NB4 (cell line): ENCODE data around the gene DNAJC27.

Experiments used
- MAX ChIP-seq: IDR thresholded peaks from 2 replicates; pipeline ENCODE4 v1.6.1; 2011; ENCODE audit warnings: low read depth, low read length
- MYC ChIP-seq: IDR thresholded peaks from 2 replicates; pipeline ENCODE4 v1.6.1; 2011; ENCODE audit warnings: low read depth, low read length
- POLR2A ChIP-seq: IDR thresholded peaks from 2 replicates; pipeline ENCODE4 v1.6.1; 2011; ENCODE audit warnings: mild to moderate bottlenecking; ENCODE audit not compliant: insufficient read length; ENCODE audit errors: extremely low read depth
- TF ChIP-seq, protein P1 (sequence below): IDR thresholded peaks from one replicate; pipeline ENCODE4 v1.5.1; 2012; ENCODE audit warnings: low read depth, low read length

DNA sequence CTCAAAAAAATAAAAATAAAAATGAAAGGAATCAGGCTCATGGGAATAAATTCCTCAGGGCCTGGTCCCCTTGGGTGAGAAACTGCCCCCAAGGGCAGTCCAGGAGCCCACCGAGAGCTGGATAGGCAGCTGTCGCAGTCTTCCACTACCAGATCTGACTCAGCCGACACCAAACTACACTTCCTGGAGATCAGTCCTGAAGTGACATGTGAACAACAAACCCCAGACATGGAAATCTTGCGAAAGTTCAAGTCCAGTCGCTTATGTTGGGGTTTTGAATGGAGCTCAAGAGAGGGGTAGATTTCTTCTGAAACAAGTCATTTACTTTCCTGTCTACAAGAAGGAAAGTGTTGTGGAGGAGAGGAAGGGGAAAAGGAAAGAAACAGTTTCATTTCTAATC lies 64.6 kb downstream of the DNAJC27 start:
- TF ChIP-seq, protein P1, sequence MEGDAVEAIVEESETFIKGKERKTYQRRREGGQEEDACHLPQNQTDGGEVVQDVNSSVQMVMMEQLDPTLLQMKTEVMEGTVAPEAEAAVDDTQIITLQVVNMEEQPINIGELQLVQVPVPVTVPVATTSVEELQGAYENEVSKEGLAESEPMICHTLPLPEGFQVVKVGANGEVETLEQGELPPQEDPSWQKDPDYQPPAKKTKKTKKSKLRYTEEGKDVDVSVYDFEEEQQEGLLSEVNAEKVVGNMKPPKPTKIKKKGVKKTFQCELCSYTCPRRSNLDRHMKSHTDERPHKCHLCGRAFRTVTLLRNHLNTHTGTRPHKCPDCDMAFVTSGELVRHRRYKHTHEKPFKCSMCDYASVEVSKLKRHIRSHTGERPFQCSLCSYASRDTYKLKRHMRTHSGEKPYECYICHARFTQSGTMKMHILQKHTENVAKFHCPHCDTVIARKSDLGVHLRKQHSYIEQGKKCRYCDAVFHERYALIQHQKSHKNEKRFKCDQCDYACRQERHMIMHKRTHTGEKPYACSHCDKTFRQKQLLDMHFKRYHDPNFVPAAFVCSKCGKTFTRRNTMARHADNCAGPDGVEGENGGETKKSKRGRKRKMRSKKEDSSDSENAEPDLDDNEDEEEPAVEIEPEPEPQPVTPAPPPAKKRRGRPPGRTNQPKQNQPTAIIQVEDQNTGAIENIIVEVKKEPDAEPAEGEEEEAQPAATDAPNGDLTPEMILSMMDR = no peak
- TF ChIP-seq POLR2A (no peak), MAX (no peak), MYC (no peak)
